Brain microvascular endothelial cell (primary cell): ENCODE results near the gene EEF2K.

Experiments
- DNase-seq: peaks from one replicate; pipeline ENCODE4 v3.0.0-alpha.2; 2020
- H3K27ac ChIP-seq: fragments of 250-450 bp; sonication (Bioruptor Pico); 2 replicates; pipeline ENCODE4 v1.5.1; 2020; ENCODE audit warnings: mild to moderate bottlenecking, moderate library complexity
- H3K27me3 ChIP-seq: fragments of 250-450 bp; sonication (Bioruptor Pico); replicated peaks from 2 replicates; pipeline ENCODE4 v1.5.1; 2020; ENCODE audit warnings: mild to moderate bottlenecking
- H3K36me3 ChIP-seq: fragments of 250-450 bp; sonication (Bioruptor Pico); replicated peaks from 2 replicates; pipeline ENCODE4 v1.5.1; 2020; ENCODE audit warnings: mild to moderate bottlenecking
- H3K4me3 ChIP-seq: 2 replicates; pipeline ENCODE4 v1.5.1; 2011; ENCODE audit warnings: low read depth, mild to moderate bottlenecking, control low read depth, low read length, moderate library complexity
- CTCF ChIP-seq: IDR thresholded peaks from 2 replicates; pipeline ENCODE4 v1.5.1; 2011; ENCODE audit warnings: low read depth, mild to moderate bottlenecking, moderate library complexity, low read length, control low read depth, inconsistent platforms; ENCODE audit errors: missing control alignments
- in situ Hi-C: cut with HindIII; loops from 2 replicates; pipeline ENCODE4 v1.10.0; 2017; ENCODE audit warnings: low sequenced_read_pairs, low pct_ligation_motif_present

The EEF2K gene

GRCh38 chr16:22326369-22326652, 120.2 kb downstream of the EEF2K start:
- in situ Hi-C loops: no loop called here
- no peak for DNase-seq
- no peak for TF ChIP-seq CTCF
- no peaks in the 10 kb centered on the region for H3K27me3 ChIP-seq
- H3K4me3 ChIP-seq: no peak overlapping the region
- peaks cover 56% of the 10 kb centered on the region for H3K36me3 ChIP-seq
- no peak overlapping the region for H3K27ac ChIP-seq

- Histone ChIP-seq H3K36me3 (peaks cover 56% of the 10 kb centered on the region), H3K4me3 (no peak overlapping the region), H3K27me3 (no peaks in the 10 kb centered on the region), H3K27ac (no peak overlapping the region)
- in situ Hi-C loops: no loop called here
- no peak for TF ChIP-seq CTCF
- no peak for DNase-seq
Measured at GRCh38 chr16:22326771-22327445, 120.8 kb downstream of the EEF2K start.

- DNase-seq: no peak
- Histone ChIP-seq H3K36me3 (peaks cover 58% of the 10 kb centered on the region), H3K27me3 (no peaks in the 10 kb centered on the region), H3K27ac (no peak overlapping the region), H3K4me3 (no peak overlapping the region)
- no peak for TF ChIP-seq CTCF
- in situ Hi-C loops: no loop called here
Measured at GRCh38 chr16:22327446-22327775, 121.3 kb downstream of the EEF2K start.

- in situ Hi-C loops: no loop called here
- no peak for DNase-seq
- H3K36me3 ChIP-seq: peaks cover 61% of the 10 kb centered on the region
- TF ChIP-seq CTCF: no peak
- no peak overlapping the region for H3K4me3 ChIP-seq
- H3K27ac ChIP-seq: no peak overlapping the region
- H3K27me3 ChIP-seq: no peaks in the 10 kb centered on the region
Measured at GRCh38 chr16:22328081-22328725, 122.1 kb downstream of the EEF2K start.

DNA sequence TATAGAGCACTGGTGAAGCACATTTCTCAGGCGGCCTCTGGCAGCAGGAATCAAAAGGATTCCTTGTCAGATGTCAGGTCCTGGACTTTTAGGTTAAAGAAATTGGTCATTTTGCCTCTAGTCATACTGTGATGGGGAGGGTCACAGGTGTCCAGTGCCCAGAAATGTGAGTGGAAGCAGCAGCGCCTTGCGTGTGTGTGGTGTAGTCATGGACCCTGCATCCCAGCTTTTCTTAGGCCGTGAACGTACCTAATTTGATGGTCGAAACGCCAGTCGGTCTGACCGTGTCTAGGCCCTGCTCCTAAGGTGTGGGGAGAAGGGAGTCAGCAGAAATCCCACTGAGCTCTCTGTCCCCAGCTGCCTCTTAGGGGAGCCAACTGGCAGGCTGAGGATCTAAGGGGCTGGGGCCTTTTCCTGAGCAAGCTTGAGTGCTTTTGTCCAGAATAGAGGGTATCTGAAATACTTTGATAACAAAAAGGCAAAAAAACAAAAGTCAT, 123.2 kb downstream of the EEF2K start:
- H3K36me3 ChIP-seq: peaks cover 65% of the 10 kb centered on the region
- H3K27ac ChIP-seq: no peak overlapping the region
- no peak overlapping the region for H3K4me3 ChIP-seq
- DNase-seq: no peak
- in situ Hi-C loops: no loop called here
- TF ChIP-seq CTCF: no peak
- no peaks in the 10 kb centered on the region for H3K27me3 ChIP-seq

DNA sequence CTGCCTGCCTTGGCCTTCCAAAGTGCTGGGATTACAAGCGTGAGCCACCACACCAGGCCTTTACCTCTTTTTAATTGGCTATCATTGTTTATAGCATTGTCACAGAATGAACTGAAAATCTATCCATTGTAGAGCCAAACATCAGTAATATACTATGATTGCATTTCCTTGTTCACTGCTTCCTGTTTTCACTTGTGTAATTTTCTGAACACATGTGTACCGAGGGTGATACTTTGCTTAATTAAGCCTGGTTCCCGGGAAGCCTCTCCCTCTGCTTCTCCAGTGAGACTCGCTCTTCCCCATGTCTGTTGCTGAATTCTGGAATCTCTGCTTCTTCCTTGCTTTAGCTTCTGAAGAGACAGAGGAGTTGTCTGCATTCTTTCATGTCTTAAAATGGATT, 124.2 kb downstream of the EEF2K start:
- in situ Hi-C loops: no loop called here
- Histone ChIP-seq H3K27ac (no peak overlapping the region), H3K27me3 (no peaks in the 10 kb centered on the region), H3K4me3 (no peak overlapping the region), H3K36me3 (peaks cover 61% of the 10 kb centered on the region)
- no peak for TF ChIP-seq CTCF
- DNase-seq: no peak
